Endothelial cell (in vitro differentiated cells): Measurements from ENCODE around the gene DENND1A. TPM values are rescaled to one million over a fixed set of nuclear protein-coding genes. Genes with fewer than 3 reads are reported as not detected.

Source experiments
- DNase-seq: peaks from one replicate; pipeline ENCODE4 v3.0.0; 2021; ENCODE audit warnings: low spot score
- H3K27ac Mint-ChIP-seq: one replicate; pipeline ENCODE4 v1.8.0; 2021; ENCODE audit warnings: mixed read lengths, inconsistent platforms; ENCODE audit not compliant: unreplicated experiment
- H3K27me3 Mint-ChIP-seq: one replicate; pipeline ENCODE4 v1.8.0; 2021; ENCODE audit warnings: mild to moderate bottlenecking, moderate library complexity, mixed read lengths, inconsistent platforms; ENCODE audit not compliant: unreplicated experiment
- H3K36me3 Mint-ChIP-seq: one replicate; pipeline ENCODE4 v1.8.0; 2021; ENCODE audit warnings: mild to moderate bottlenecking, low read depth, mixed read lengths, inconsistent platforms; ENCODE audit not compliant: unreplicated experiment
- H3K4me1 Mint-ChIP-seq: one replicate; pipeline ENCODE4 v1.8.0; 2021; ENCODE audit warnings: mild to moderate bottlenecking, mixed read lengths, inconsistent platforms; ENCODE audit not compliant: unreplicated experiment
- H3K4me3 Mint-ChIP-seq: one replicate; pipeline ENCODE4 v1.8.0; 2021; ENCODE audit warnings: mild to moderate bottlenecking, mixed read lengths, inconsistent platforms; ENCODE audit not compliant: unreplicated experiment
- H3K9me3 Mint-ChIP-seq: one replicate; pipeline ENCODE4 v1.8.0; 2021; ENCODE audit warnings: mixed read lengths, inconsistent platforms; ENCODE audit not compliant: unreplicated experiment
- total RNA-seq: library from RNA; stranded (reverse); fragmentation: NEBNext Ultra II Directional; extraction: Animal tissue kit (Norgen Biotek cat#: 25700); gene quantifications from one replicate; pipeline ENCODE4 v1.2.1, GENCODE V29; 2021; ENCODE audit not compliant: unreplicated experiment
- TF ChIP-seq, protein P1 (sequence below): fragments of 200-600 bp; sonication (generic); IDR thresholded peaks from one replicate; pipeline ENCODE4 v1.5.0; 2021; ENCODE audit warnings: antibody characterized with exemption; ENCODE audit not compliant: unreplicated experiment

Gene DENND1A
- total RNA-seq, 1 donor from 2014 or later: 14.1 TPM

GRCh38 chr9:123691765-123692303 lies 238.1 kb downstream of the DENND1A start:
- H3K4me3 Mint-ChIP-seq: no peak overlapping the region
- no peaks in the 10 kb centered on the region for H3K36me3 Mint-ChIP-seq
- TF ChIP-seq, protein P1, sequence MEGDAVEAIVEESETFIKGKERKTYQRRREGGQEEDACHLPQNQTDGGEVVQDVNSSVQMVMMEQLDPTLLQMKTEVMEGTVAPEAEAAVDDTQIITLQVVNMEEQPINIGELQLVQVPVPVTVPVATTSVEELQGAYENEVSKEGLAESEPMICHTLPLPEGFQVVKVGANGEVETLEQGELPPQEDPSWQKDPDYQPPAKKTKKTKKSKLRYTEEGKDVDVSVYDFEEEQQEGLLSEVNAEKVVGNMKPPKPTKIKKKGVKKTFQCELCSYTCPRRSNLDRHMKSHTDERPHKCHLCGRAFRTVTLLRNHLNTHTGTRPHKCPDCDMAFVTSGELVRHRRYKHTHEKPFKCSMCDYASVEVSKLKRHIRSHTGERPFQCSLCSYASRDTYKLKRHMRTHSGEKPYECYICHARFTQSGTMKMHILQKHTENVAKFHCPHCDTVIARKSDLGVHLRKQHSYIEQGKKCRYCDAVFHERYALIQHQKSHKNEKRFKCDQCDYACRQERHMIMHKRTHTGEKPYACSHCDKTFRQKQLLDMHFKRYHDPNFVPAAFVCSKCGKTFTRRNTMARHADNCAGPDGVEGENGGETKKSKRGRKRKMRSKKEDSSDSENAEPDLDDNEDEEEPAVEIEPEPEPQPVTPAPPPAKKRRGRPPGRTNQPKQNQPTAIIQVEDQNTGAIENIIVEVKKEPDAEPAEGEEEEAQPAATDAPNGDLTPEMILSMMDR: no peak
- peaks cover 4% of the 10 kb centered on the region for H3K4me1 Mint-ChIP-seq
- no peak overlapping the region for H3K27ac Mint-ChIP-seq
- no peak for DNase-seq
- no peaks in the 10 kb centered on the region for H3K27me3 Mint-ChIP-seq
- no peaks in the 10 kb centered on the region for H3K9me3 Mint-ChIP-seq

DNA sequence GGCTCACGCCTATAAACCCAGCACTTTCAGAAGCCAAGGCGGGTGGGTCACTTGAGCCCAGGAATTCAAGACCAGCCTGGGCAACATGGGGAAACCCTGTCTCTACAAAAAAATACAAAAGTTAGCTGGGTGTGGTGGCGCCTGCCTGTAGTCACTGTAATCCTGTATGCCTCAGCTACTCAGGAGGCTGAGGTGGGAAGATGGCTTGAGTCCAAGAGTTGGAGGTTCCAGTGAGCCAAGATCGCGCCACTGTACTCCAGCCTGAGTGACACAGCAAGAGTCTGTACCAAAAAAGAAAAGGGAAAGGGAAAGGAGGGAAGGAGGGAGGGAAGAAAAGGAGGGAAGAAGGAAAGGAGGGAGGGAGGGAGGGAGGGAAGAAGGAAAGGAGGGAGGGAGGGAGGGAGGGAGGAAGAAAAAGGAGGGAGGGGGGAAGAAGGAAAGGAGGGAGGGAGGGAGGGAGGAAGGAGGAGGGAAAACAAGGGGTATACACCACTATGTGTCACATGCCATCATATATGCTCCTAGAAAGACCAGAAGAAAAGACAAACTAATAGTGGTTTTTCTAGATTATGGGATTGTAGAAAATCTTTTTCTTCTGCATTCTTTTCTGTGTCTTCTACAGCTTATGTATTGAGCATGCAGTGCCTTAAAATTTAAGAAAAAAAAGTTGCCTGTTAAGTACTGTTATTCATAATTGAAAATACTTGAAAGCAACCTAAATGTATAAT lies 240.1 kb downstream of the DENND1A start:
- H3K27me3 Mint-ChIP-seq: no peaks in the 10 kb centered on the region
- no peak for DNase-seq
- no peaks in the 10 kb centered on the region for H3K9me3 Mint-ChIP-seq
- H3K27ac Mint-ChIP-seq: no peak overlapping the region
- H3K36me3 Mint-ChIP-seq: no peaks in the 10 kb centered on the region
- H3K4me1 Mint-ChIP-seq: peaks cover 4% of the 10 kb centered on the region
- TF ChIP-seq, protein P1: no peak
- H3K4me3 Mint-ChIP-seq: no peak overlapping the region

DNA sequence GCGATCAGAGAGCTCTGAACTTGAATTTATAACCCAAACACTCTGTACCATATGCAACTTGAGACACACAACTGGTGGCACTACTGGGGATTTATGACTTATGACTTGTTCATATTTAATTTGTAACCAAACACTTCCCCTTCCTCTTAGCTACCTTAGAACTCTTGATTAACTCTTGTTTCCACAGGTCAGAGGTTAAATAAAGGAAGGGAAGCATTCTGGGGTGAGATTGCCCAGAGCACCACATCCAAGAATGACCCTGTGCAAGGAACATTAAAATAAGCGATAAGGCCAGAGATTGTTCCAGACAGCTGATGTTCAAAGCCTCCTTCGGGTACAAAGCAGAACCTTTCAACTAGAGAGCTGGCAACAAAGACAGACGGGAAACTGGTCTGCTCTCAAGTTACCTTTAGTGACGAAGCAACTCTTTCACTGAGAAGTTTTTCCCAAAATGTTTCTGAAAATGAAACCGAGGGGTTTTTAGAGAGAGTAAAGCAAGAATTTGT lies 242.6 kb downstream of the DENND1A start:
- no peaks in the 10 kb centered on the region for H3K36me3 Mint-ChIP-seq
- peaks cover 4% of the 10 kb centered on the region for H3K4me1 Mint-ChIP-seq
- DNase-seq: no peak
- H3K27me3 Mint-ChIP-seq: peaks cover 3% of the 10 kb centered on the region
- TF ChIP-seq, protein P1: no peak
- H3K27ac Mint-ChIP-seq: no peak overlapping the region
- no peak overlapping the region for H3K4me3 Mint-ChIP-seq
- no peaks in the 10 kb centered on the region for H3K9me3 Mint-ChIP-seq

DNA sequence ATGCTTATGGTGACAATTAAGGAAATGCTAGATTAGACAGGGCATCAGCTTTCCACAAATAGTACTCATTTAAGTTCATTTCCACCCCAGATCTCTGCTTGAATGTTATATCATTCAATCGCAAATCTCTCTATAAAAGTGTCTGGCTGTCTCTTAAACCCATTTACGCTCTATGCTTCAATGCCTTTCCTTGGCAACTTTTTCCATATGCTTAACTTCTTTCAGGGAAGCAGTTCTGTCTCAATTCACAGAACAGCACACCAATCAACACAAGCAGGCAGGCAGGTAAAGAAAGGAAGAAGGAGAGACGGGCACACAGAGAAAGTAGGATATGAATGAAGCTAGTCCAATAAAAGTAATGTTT lies 243.1 kb downstream of the DENND1A start:
- Mint-ChIP-seq H3K4me3 (no peak overlapping the region), H3K4me1 (peaks cover 1% of the 10 kb centered on the region), H3K9me3 (no peaks in the 10 kb centered on the region), H3K27ac (no peak overlapping the region), H3K36me3 (no peaks in the 10 kb centered on the region), H3K27me3 (peaks cover 3% of the 10 kb centered on the region)
- no peak for DNase-seq
- TF ChIP-seq, protein P1: no peak
